ENCODE results near the gene BUD13. TPM values are rescaled to one million over a fixed set of nuclear protein-coding genes. Genes with fewer than 3 reads are reported as not detected.
A peak's percentile ranks its signal among the peaks of the same experiment; 100 is the strongest.

BUD13 gene
- total and polyA plus RNA-seq, 2 of the 13 experiments (the other 11 are each of a cell fraction or from before 2014, with no cell fraction given) = 13.3 to 25.9 TPM

DNA sequence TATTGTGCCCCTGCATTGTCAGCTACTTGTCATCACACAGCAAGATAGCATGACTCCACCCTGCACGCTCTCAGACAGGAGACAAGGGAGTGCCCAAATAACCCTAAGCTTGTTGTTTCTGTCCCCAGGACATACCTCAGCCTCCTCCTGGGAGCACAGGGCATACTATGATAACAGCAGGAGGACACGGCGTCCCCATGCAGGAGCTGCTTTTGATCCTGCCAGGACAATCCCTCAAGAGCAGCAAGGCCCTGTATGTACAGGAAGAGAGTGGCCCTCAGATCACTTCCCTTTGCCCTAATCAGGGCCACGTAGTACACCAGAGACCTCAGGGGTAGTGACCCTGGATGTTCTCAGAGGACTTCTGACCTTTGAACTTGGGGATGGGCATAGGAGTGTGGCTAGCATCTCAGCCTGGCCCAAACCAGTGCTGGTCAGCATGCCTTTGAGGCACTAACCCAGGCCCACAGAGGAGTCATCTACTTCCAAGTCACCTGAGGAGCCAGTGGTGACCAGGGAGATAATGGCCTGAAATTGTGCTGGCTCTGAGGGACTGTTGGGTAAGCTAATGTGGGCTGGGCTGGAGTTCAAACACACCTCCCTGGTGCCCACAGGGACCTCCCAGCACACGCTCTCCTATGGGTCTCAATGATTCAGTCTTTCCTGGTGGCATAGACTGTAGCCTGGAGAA lies 41.1 kb upstream of the BUD13 start (continued):
- TF ChIP-seq, protein P1, sequence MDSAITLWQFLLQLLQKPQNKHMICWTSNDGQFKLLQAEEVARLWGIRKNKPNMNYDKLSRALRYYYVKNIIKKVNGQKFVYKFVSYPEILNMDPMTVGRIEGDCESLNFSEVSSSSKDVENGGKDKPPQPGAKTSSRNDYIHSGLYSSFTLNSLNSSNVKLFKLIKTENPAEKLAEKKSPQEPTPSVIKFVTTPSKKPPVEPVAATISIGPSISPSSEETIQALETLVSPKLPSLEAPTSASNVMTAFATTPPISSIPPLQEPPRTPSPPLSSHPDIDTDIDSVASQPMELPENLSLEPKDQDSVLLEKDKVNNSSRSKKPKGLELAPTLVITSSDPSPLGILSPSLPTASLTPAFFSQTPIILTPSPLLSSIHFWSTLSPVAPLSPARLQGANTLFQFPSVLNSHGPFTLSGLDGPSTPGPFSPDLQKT (CRISPR knock-in tag; IDR thresholded peaks at IDR 0.05; ENCODE audit: borderline replicate concordance) = no peak
- no peak for TF ChIP-seq ZSCAN20 (CRISPR knock-in tag; IDR thresholded peaks at IDR 0.05; ENCODE audit: borderline replicate concordance)
- no peak for TF ChIP-seq ZNF281 (CRISPR knock-in tag; IDR thresholded peaks at IDR 0.05; ENCODE audit: borderline replicate concordance)
- no peak for TF ChIP-seq CEBPB (IDR thresholded peaks at IDR 0.05; ENCODE audit: borderline replicate concordance, low read depth, low read length)
- TF ChIP-seq PTBP1 (IDR thresholded peaks at IDR 0.05; ENCODE audit: low read depth, low read length, poor library complexity, severe bottlenecking) = no peak
- no peak for TF ChIP-seq ARNT2 (CRISPR knock-in tag; IDR thresholded peaks at IDR 0.05; ENCODE audit: low read depth)
- TF ChIP-seq MEIS2 (CRISPR knock-in tag; IDR thresholded peaks at IDR 0.05) = no peak
- no peak for TF ChIP-seq SAFB2 (CRISPR knock-in tag; IDR thresholded peaks at IDR 0.05; ENCODE audit: borderline replicate concordance, low read depth)
- TF ChIP-seq ZFP36 (IDR thresholded peaks at IDR 0.05; ENCODE audit: borderline replicate concordance, low read depth, low read length, partially characterized antibody) = no peak
- TF ChIP-seq ZNF850 (CRISPR knock-in tag; conservative IDR thresholded peaks at IDR 0.05) = no peak
- TF ChIP-seq, protein P2, sequence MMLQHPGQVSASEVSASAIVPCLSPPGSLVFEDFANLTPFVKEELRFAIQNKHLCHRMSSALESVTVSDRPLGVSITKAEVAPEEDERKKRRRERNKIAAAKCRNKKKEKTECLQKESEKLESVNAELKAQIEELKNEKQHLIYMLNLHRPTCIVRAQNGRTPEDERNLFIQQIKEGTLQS (CRISPR knock-in tag; IDR thresholded peaks at IDR 0.05) = no peak
- no peak for TF ChIP-seq SIX4 (CRISPR knock-in tag; IDR thresholded peaks at IDR 0.05)
- TF ChIP-seq, protein P3, sequence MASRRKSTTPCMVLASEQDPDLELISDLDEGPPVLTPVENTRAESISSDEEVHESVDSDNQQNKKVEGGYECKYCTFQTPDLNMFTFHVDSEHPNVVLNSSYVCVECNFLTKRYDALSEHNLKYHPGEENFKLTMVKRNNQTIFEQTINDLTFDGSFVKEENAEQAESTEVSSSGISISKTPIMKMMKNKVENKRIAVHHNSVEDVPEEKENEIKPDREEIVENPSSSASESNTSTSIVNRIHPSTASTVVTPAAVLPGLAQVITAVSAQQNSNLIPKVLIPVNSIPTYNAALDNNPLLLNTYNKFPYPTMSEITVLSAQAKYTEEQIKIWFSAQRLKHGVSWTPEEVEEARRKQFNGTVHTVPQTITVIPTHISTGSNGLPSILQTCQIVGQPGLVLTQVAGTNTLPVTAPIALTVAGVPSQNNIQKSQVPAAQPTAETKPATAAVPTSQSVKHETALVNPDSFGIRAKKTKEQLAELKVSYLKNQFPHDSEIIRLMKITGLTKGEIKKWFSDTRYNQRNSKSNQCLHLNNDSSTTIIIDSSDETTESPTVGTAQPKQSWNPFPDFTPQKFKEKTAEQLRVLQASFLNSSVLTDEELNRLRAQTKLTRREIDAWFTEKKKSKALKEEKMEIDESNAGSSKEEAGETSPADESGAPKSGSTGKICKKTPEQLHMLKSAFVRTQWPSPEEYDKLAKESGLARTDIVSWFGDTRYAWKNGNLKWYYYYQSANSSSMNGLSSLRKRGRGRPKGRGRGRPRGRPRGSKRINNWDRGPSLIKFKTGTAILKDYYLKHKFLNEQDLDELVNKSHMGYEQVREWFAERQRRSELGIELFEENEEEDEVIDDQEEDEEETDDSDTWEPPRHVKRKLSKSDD (CRISPR knock-in tag; IDR thresholded peaks at IDR 0.05; ENCODE audit: low read depth) = 0 out of 2 replicates have a peak, but pooled peaks have one; percentile 43
- TF ChIP-seq RCOR2 (CRISPR knock-in tag; IDR thresholded peaks at IDR 0.05) = 0 out of 2 replicates have a peak, but pooled peaks have one; percentile 55
- no peak for TF ChIP-seq HOXA9 (CRISPR knock-in tag; IDR thresholded peaks at IDR 0.05; ENCODE audit: borderline replicate concordance)
- no peak; the same call in 1 of the 2 replicates for TF ChIP-seq MYC (CRISPR knock-in tag; IDR thresholded peaks at IDR 0.05; ENCODE audit: borderline replicate concordance)
- TF ChIP-seq ZNF720 (CRISPR knock-in tag; IDR thresholded peaks at IDR 0.05) = no peak
- peak; percentile 73; the same call in 1 of the 2 replicates for TF ChIP-seq ZNF605 (CRISPR knock-in tag; IDR thresholded peaks at IDR 0.05)
- TF ChIP-seq ZNF546 (CRISPR knock-in tag; conservative IDR thresholded peaks at IDR 0.05) = no peak
- TF ChIP-seq, protein P4, sequence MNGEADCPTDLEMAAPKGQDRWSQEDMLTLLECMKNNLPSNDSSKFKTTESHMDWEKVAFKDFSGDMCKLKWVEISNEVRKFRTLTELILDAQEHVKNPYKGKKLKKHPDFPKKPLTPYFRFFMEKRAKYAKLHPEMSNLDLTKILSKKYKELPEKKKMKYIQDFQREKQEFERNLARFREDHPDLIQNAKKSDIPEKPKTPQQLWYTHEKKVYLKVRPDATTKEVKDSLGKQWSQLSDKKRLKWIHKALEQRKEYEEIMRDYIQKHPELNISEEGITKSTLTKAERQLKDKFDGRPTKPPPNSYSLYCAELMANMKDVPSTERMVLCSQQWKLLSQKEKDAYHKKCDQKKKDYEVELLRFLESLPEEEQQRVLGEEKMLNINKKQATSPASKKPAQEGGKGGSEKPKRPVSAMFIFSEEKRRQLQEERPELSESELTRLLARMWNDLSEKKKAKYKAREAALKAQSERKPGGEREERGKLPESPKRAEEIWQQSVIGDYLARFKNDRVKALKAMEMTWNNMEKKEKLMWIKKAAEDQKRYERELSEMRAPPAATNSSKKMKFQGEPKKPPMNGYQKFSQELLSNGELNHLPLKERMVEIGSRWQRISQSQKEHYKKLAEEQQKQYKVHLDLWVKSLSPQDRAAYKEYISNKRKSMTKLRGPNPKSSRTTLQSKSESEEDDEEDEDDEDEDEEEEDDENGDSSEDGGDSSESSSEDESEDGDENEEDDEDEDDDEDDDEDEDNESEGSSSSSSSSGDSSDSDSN (CRISPR knock-in tag; IDR thresholded peaks at IDR 0.05) = peak; percentile 21; the same call in 1 of the 2 replicates

All from HepG2 (cell line).